Mucosa of descending colon (tissue), 3 donors: ENCODE results near the gene TGFA. TPM values are rescaled to one million over a fixed set of nuclear protein-coding genes. Genes with fewer than 3 reads are reported as not detected.

ENCODE experiments used
- ATAC-seq: fragments of 200-7000 bp; cut with Tn5 transposase; one replicate; pipeline ENCODE4 v1.9.1; 2020; ENCODE audit warnings: mild to moderate bottlenecking, moderate library complexity
- DNase-seq, 3 donors: peaks; one replicate each; pipeline ENCODE4 v3.0.0-alpha.2; 2020
- H3K36me3 ChIP-seq: fragments of 200-600 bp; one replicate; pipeline ENCODE4 v1.8.0; 2021; ENCODE audit warnings: low read depth, mild to moderate bottlenecking
- H3K4me1 ChIP-seq: fragments of 200-600 bp; one replicate; pipeline ENCODE4 v1.8.0; 2021; ENCODE audit warnings: low read depth, mild to moderate bottlenecking
- H3K4me3 ChIP-seq: fragments of 200-600 bp; one replicate; pipeline ENCODE4 v1.8.0; 2021; ENCODE audit warnings: mild to moderate bottlenecking
- H3K9me3 ChIP-seq: fragments of 200-600 bp; one replicate; pipeline ENCODE4 v1.8.0; 2021; ENCODE audit warnings: mild to moderate bottlenecking
- intact Hi-C, 2 donors: fragments of 100-400 bp; cut with DNase I in 1 of 2; cut with micrococcal nuclease in 1 of 2; formaldehyde crosslinking; loops; one replicate each; pipeline versions ENCODE4 v1.11.0 to v1.11.1; 2022; cut with DNase I, micrococcal nuclease
- total RNA-seq, 3 donors: library from RNA; stranded (reverse); fragmentation: NEBNext Ultra II Directional in 2 of 3; extraction: Animal tissue kit (Norgen Biotek cat#: 25700) in 2 of 3; gene quantifications; one replicate each; pipeline versions ENCODE4 v1.2.1 to v1.2.4, GENCODE V29; 2021 to 2023
- TF ChIP-seq, protein P1 (sequence below): fragments of 200-600 bp; IDR thresholded peaks from one replicate; pipeline ENCODE4 v1.8.0; 2022; ENCODE audit warnings: antibody characterized with exemption, mild to moderate bottlenecking
- donor health status: DM: no; HTN: no; CAD: no; lungs with moderate emphysema.
- donor health status: DM: no; HTN: no; CAD: no.
- donor health status: DM: no; HTN: yes; CAD: no.

Gene TGFA
- total RNA-seq, 3 donors from 2014 or later, result 13.5 to 33.5 (median 24.7) TPM

DNA sequence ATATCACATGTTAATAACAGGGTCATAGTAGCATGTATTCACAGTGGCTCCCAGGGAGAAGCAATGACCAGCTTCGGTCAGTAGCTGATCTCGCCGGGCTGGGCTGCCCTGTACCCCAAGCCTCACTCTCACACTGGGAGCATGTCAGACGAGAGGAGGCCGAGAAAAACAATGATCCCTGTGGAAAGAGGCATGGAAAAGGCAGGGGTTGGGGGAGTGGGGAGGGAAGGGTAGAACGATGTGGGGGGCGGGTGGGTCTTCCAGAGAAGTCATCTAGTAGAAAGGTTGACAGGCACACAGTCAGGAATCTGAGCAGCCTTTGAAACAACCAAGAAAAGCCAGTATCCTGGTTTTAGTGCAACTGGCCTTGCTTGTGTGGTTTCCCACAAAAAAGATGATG is 25.4 kb downstream of the TGFA start:
- TF ChIP-seq, protein P1, sequence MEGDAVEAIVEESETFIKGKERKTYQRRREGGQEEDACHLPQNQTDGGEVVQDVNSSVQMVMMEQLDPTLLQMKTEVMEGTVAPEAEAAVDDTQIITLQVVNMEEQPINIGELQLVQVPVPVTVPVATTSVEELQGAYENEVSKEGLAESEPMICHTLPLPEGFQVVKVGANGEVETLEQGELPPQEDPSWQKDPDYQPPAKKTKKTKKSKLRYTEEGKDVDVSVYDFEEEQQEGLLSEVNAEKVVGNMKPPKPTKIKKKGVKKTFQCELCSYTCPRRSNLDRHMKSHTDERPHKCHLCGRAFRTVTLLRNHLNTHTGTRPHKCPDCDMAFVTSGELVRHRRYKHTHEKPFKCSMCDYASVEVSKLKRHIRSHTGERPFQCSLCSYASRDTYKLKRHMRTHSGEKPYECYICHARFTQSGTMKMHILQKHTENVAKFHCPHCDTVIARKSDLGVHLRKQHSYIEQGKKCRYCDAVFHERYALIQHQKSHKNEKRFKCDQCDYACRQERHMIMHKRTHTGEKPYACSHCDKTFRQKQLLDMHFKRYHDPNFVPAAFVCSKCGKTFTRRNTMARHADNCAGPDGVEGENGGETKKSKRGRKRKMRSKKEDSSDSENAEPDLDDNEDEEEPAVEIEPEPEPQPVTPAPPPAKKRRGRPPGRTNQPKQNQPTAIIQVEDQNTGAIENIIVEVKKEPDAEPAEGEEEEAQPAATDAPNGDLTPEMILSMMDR, result no peak
- no peak for DNase-seq
- H3K4me1 ChIP-seq, result peaks cover 34% of the 10 kb centered on the region
- no peak for ATAC-seq
- no peaks in the 10 kb centered on the region for H3K36me3 ChIP-seq
- H3K9me3 ChIP-seq, result no peaks in the 10 kb centered on the region
- H3K4me3 ChIP-seq, result no peak overlapping the region
- intact Hi-C loops, result no loop called here

DNA sequence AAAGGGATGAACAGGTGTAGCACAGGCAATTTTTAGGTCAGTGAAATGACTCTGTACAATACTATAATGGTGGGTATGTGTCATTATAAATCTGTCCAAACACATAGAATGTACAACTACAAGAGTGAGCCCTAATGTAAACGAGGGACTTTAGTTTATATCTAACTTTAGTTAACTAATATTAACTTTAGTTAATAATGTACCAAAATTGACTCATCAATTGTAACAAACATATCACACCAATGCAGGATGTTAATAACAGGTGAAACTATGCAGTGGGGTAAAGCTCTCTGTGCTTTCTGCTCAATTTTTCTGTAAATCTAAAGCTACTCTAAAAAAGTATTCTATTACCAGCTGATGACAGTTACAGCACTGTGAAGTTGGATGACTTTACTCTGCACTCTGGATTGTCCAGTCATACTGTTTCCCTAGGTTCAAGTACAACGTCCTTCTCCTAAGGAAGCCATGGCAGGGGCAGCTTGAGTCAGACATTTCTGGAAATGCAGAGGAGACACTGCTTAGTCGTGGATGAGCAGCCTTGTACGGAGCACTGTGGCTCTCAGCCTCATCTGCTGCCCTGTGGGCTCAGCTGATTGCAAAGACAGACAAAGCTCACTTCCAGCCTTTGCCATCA is 26.1 kb downstream of the TGFA start:
- intact Hi-C loops, result no loop called here
- ATAC-seq, result no peak
- Histone ChIP-seq H3K4me3 (no peak overlapping the region), H3K36me3 (no peaks in the 10 kb centered on the region), H3K9me3 (no peaks in the 10 kb centered on the region), H3K4me1 (peaks cover 28% of the 10 kb centered on the region)
- no peak for DNase-seq
- TF ChIP-seq, protein P1, result no peak

DNA sequence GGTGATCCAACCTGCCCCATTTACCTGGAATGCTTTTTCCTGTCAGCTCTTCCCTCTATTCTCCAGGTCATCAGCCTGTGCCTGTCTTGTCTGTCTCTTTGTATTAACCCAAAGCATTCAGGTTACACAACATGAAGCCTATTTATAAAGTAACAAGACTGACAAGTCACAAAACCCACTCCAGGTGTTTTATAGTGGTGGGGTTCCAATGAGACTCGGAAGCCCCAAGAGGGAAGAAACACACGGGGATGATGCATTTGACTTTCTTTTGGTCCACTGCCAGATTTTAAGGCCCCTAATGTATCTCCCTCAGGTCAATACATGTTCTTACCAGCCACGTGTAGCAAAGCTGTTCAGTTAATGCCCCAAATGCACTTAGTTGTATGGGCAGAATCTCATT is 27.5 kb downstream of the TGFA start:
- DNase-seq (no peak), ATAC-seq (no peak)
- Histone ChIP-seq H3K9me3 (no peaks in the 10 kb centered on the region), H3K4me1 (peaks cover 26% of the 10 kb centered on the region), H3K36me3 (no peaks in the 10 kb centered on the region), H3K4me3 (no peak overlapping the region)
- intact Hi-C loops, result no loop called here
- TF ChIP-seq, protein P1, result no peak

- DNase-seq (peak in 1 of 3 donors; percentile 52), ATAC-seq (peak; percentile 78)
- Histone ChIP-seq H3K9me3 (no peaks in the 10 kb centered on the region), H3K4me1 (peaks cover 31% of the 10 kb centered on the region), H3K4me3 (no peak overlapping the region), H3K36me3 (no peaks in the 10 kb centered on the region)
- TF ChIP-seq, protein P1, result no peak
- intact Hi-C loops, result no loop called here
Measured at GRCh38 chr2:70525032-70525431, 28.6 kb downstream of the TGFA start.

DNA sequence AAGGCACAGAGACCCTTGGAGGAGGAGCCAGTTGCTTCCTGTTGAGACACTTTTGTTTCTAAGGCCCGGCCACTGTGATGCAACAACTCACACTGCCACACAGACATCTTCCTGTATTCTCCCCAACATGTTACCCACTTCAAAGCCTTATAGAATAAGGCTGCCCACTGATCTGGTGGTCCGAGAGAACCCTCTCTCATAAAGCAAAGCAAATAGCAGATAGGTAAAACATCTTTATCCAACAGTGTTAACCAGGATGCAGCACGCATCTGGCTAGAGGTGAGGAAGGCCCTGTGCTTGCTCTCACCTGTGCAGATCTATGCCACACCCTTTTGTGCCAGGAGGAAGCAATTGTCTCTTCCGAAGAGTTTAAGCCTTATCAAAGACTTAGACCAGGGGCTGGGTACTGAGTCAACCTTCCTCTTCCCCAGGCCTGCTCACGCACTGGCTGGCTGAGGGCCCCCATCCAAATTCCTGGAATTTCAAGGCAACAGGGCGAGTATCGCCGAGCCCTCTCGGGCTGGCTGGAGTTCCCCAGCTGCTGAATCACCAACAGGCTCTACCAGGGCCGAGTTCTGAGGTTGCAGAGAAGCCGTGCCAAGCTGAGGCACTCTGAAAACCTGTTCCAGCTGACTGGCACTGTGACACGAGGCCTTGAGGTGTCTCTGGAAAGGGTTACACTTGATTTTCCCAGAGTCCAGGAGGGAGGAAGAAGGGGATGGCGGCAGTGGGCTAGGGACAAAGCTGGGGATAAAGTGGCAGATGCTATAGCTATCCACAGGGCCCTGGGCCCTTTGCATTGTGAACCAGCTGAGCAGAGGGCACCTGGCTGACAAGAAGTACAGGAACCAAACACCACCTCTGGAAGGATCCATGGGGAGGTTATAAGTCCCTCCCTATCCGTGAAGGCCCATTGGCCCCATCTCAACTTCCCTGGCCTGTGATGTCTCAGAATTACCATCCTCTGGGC is 29.3 kb downstream of the TGFA start:
- no peaks in the 10 kb centered on the region for H3K36me3 ChIP-seq
- DNase-seq (peak; percentile 49 to 75 (median 65)), ATAC-seq (peak; percentile 84)
- H3K4me3 ChIP-seq, result no peak overlapping the region
- peaks cover 31% of the 10 kb centered on the region for H3K4me1 ChIP-seq
- TF ChIP-seq, protein P1, result no peak
- H3K9me3 ChIP-seq, result no peaks in the 10 kb centered on the region
- intact Hi-C loops, result no loop called here
